GDM1 (cell line): Measurements from ENCODE around the gene SLC39A13.

ENCODE experiments used
- DNase-seq: peaks from one replicate; lab custom pipeline; 2025; lab: John Stamatoyannopoulos, UW

SLC39A13 gene

GRCh38 chr11:47430524-47430923 lies 22.1 kb downstream of the SLC39A13 start:
- no peak for DNase-seq

- DNase-seq: no peak
Observed at GRCh38 chr11:47431356-47432083, 23.1 kb downstream of the SLC39A13 start.

- DNase-seq: no peak
Observed at GRCh38 chr11:47433157-47433556, 24.8 kb downstream of the SLC39A13 start.

GRCh38 chr11:47434011-47434786 lies 25.8 kb downstream of the SLC39A13 start:
- DNase-seq: no peak

- no peak for DNase-seq
Observed at GRCh38 chr11:47435687-47436086, 27.3 kb downstream of the SLC39A13 start.

GRCh38 chr11:47436726-47437125 lies 28.3 kb downstream of the SLC39A13 start:
- DNase-seq: no peak

- DNase-seq: no peak
Observed at GRCh38 chr11:47437218-47437745, 28.9 kb downstream of the SLC39A13 start.

GRCh38 chr11:47437746-47438418 lies 29.5 kb downstream of the SLC39A13 start:
- DNase-seq: no peak

GRCh38 chr11:47438721-47439120 lies 30.3 kb downstream of the SLC39A13 start:
- no peak for DNase-seq

GRCh38 chr11:47440054-47440476 lies 31.7 kb downstream of the SLC39A13 start:
- no peak for DNase-seq

- DNase-seq: no peak
Observed at GRCh38 chr11:47441421-47441820, 33.0 kb downstream of the SLC39A13 start.

GRCh38 chr11:47442514-47442913 lies 34.1 kb downstream of the SLC39A13 start:
- DNase-seq: no peak

GRCh38 chr11:47443028-47443700 lies 34.8 kb downstream of the SLC39A13 start:
- no peak for DNase-seq

- DNase-seq: no peak
Observed at GRCh38 chr11:47443817-47444216, 35.4 kb downstream of the SLC39A13 start.

GRCh38 chr11:47445840-47446239 lies 37.5 kb downstream of the SLC39A13 start:
- DNase-seq: no peak

GRCh38 chr11:47446833-47447232 lies 38.4 kb downstream of the SLC39A13 start:
- DNase-seq: no peak

GRCh38 chr11:47447906-47448305 lies 39.5 kb downstream of the SLC39A13 start:
- no peak for DNase-seq

GRCh38 chr11:47448566-47449427 lies 40.4 kb downstream of the SLC39A13 start, which contains the start of gene RAPSN:
Gene RAPSN, minus strand, starts transcription at chr11:47449136. Its CDS starts 172 bp downstream, at chr11:47448964.
- no peak for DNase-seq

- DNase-seq: no peak
Observed at GRCh38 chr11:47449541-47449940, 41.2 kb downstream of the SLC39A13 start.

GRCh38 chr11:47451436-47451835 lies 43.0 kb downstream of the SLC39A13 start:
- DNase-seq: no peak

- DNase-seq: no peak
Observed at GRCh38 chr11:47451990-47452389, 43.6 kb downstream of the SLC39A13 start.
